ENCODE data around the gene JARID2. TPM values are rescaled to one million over a fixed set of nuclear protein-coding genes. Genes with fewer than 3 reads are reported as not detected.

The JARID2 gene
- total and polyA plus RNA-seq, 9 of the 15 experiments (the other 6 are each of a cell fraction or from before 2014, with no cell fraction given) = 5.0 to 29.0 (median 15.6) TPM

- TF ChIP-seq THRA (IDR thresholded peaks at IDR 0.05) (no peak), FIP1L1 (IDR thresholded peaks at IDR 0.05; ENCODE audit: low read depth, low read length, poor library complexity, severe bottlenecking) (no peak)
Observed at GRCh38 chr6:15285682-15286294, 39.9 kb downstream of the JARID2 start (continued).

GRCh38 chr6:15287670-15288375, 42.0 kb downstream of the JARID2 start:
- no peak overlapping the region for H3K4me3 ChIP-seq
- H3K36me3 ChIP-seq (ENCODE audit: control insufficient read depth, insufficient read depth, low read length) = no peaks in the 10 kb centered on the region
- POLR2A ChIA-PET = interaction anchor here (0.6 to 3.9 kb wide), 7 partner anchors 8 to 1701 kb away, joined by 3 to 34 read pairs (median 3); no protein-coding TSS in a partner anchor
- peaks cover 87% of the 10 kb centered on the region for H3K79me2 ChIP-seq (ENCODE audit: control insufficient read depth, insufficient read depth, low read length)
- in situ Hi-C loops (cut with MboI) = no loop called here
- no peaks in the 10 kb centered on the region for H3K9me3 ChIP-seq (replicated peaks; ENCODE audit: control insufficient read depth, insufficient read depth, low read depth, low read length)
- ATAC-seq = peak; percentile 14
- H3K27me3 ChIP-seq (ENCODE audit: control insufficient read depth in 2 of 2, insufficient read depth in 2 of 2, low read length in 2 of 2) = no peaks in the 10 kb centered on the region
- 63% methylated on average over 6 of the region's 6 CpGs for WGBS (ENCODE audit: insufficient coverage, low coverage, missing lambda C conversion rate)
- peaks cover 15 to 25% of the 10 kb centered on the region in 2 experiments; a peak in 4 of 5 replicates for H3K4me1 ChIP-seq (replicated peaks in 1 of 2; ENCODE audit: control insufficient read depth in 2 of 2, insufficient read depth in 2 of 2, low read length in 2 of 2)
- no peak for FAIRE-seq
- no TSS peak for BruUV-seq (replicated peaks)
- peak overlapping the region in 1 of 2 experiments; percentile 30; a peak in 1 of 4 replicates for H3K9ac ChIP-seq (ENCODE audit: insufficient read depth in 1 of 2, low read depth in 2 of 2, low read length in 2 of 2)
- DNase-seq (ENCODE audit: extremely low read depth in 1 of 4, low spot score in 3 of 4) = no peak
- peaks cover 23% of the 10 kb centered on the region for H4K20me1 ChIP-seq (replicated peaks; ENCODE audit: control insufficient read depth, insufficient read depth, low read length)
- no peak overlapping the region for H3K27ac ChIP-seq (ENCODE audit: extremely low read depth, low read depth, low read length)
- H3K9me1 ChIP-seq (ENCODE audit: control insufficient read depth, insufficient read depth, low read length) = no peaks in the 10 kb centered on the region
- H2AFZ ChIP-seq (ENCODE audit: low read depth, low read length) = no peak overlapping the region
- intact Hi-C loops (cut with micrococcal nuclease) = no loop called here
- no peak overlapping the region for H3K4me2 ChIP-seq (ENCODE audit: insufficient read depth, low read length)
- CTCF ChIA-PET (ENCODE audit: low intra/inter-chr PET ratio) = no interaction called here
- TF ChIP-seq ZNF518B (CRISPR knock-in tag; IDR thresholded peaks at IDR 0.05) (no peak), SNRNP70 (optimal IDR thresholded peaks at IDR 0.05; ENCODE audit: low read depth, low read length) (no peak), PHF8 (IDR thresholded peaks at IDR 0.05; ENCODE audit: borderline replicate concordance, low read length) (no peak), SPI1 (IDR thresholded peaks at IDR 0.05; ENCODE audit: borderline replicate concordance, low read depth, low read length) (peak; percentile 96), ARHGAP35 (IDR thresholded peaks at IDR 0.05; ENCODE audit: partially characterized antibody) (no peak), GTF2B (IDR thresholded peaks at IDR 0.05; ENCODE audit: extremely low read depth, insufficient read length) (no peak), HMBOX1 (IDR thresholded peaks at IDR 0.05) (peak; percentile 57; the same call in 1 of the 2 replicates), RB1 (IDR thresholded peaks at IDR 0.05; ENCODE audit: low read depth) (no peak), ESRRB (CRISPR knock-in tag; IDR thresholded peaks at IDR 0.05; ENCODE audit: borderline replicate concordance) (no peak), KDM5B (IDR thresholded peaks at IDR 0.05; ENCODE audit: insufficient replicate concordance, low read depth, low read length) (no peak)

Data from K562 (cell line).